ENCODE measurements around the gene FCHSD2.

FCHSD2 gene

DNA sequence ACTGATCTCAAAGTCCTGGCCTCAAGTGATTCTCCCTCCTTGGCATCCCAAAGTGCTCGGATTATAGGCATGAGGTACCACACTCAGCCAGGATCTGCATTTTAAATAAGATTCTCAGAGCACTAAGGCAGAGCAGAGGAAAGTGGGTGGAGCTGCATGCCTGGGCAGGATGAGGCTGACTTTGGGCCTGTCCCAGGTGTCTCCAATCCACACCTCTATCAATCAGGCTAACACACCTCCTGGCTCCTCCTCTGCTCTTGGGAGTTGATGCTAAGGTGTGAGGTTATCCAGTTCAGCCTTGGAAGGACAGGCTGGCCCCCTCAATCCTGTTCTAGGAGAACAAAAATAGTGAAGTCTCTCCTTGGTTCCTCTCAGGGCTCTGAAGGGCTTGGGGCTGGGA, 45.7 kb upstream of the FCHSD2 start:
- Histone ChIP-seq H3K18ac (ENCODE audit: low read length) (no peak overlapping the region), H3K4ac (ENCODE audit: low read depth, low read length) (no peak overlapping the region), H2BK120ac (ENCODE audit: low read depth, low read length) (no peak overlapping the region), H3K27me3 (ENCODE audit: insufficient read depth, low read length, poor library complexity) (no peaks in the 10 kb centered on the region), H3K4me3 (ENCODE audit: low read length) (no peak overlapping the region), H3K4me1 (ENCODE audit: control insufficient read depth, low read depth, low read length) (no peaks in the 10 kb centered on the region), H3K23ac (ENCODE audit: low read length) (no peak overlapping the region), H4K5ac (ENCODE audit: low read length) (no peak overlapping the region), H3K9ac (ENCODE audit: low read length) (no peak overlapping the region), H3K36me3 (ENCODE audit: control insufficient read depth, insufficient read depth, low read length) (no peaks in the 10 kb centered on the region), H3K79me1 (ENCODE audit: low read length) (no peaks in the 10 kb centered on the region), H3K27ac (ENCODE audit: low read depth, low read length) (no peak overlapping the region), H2BK15ac (replicated peaks; ENCODE audit: low read depth) (no peak overlapping the region), H2AK5ac (ENCODE audit: low read length) (no peak overlapping the region), H3K4me2 (ENCODE audit: low read length) (no peak overlapping the region), H2BK5ac (ENCODE audit: low read length) (no peak overlapping the region), H4K8ac (ENCODE audit: low read depth, low read length) (no peak overlapping the region), H3K79me2 (ENCODE audit: control insufficient read depth, insufficient read depth, low read length) (no peaks in the 10 kb centered on the region), H3K56ac (ENCODE audit: low read length) (no peak overlapping the region)
- no CpG with 5 or more reads among the region's 1 CpG for WGBS (ENCODE audit: extremely low coverage, insufficient coverage, low lambda C conversion rate)
- DNase-seq = peak; percentile 68

DNA sequence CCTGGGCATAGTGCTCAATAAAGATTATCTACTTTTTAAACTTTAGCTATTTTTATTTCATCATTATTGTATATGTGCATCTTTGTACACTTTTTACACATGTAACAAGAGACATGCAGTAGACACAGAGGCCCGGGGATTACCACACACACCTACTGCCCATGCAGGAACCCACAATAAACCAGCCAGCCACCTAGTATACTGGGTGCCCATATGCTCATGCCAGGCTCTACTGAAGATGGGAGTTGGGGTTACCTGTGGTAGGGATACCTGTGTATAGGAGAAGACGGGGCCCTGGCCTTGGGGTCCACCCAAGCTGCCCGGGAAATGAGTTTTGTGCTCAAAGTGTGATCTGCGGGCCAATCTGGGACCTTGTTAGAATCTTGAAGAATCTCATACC, 44.8 kb upstream of the FCHSD2 start:
- Histone ChIP-seq H3K4me2 (ENCODE audit: low read length) (no peak overlapping the region), H3K4me3 (ENCODE audit: low read length) (no peak overlapping the region), H2BK5ac (ENCODE audit: low read length) (no peak overlapping the region), H3K4me1 (ENCODE audit: control insufficient read depth, low read depth, low read length) (no peaks in the 10 kb centered on the region), H3K18ac (ENCODE audit: low read length) (no peak overlapping the region), H3K4ac (ENCODE audit: low read depth, low read length) (no peak overlapping the region), H3K79me1 (ENCODE audit: low read length) (no peaks in the 10 kb centered on the region), H3K23ac (ENCODE audit: low read length) (no peak overlapping the region), H2BK120ac (ENCODE audit: low read depth, low read length) (no peak overlapping the region), H2BK15ac (replicated peaks; ENCODE audit: low read depth) (no peak overlapping the region), H2AK5ac (ENCODE audit: low read length) (no peak overlapping the region), H3K36me3 (ENCODE audit: control insufficient read depth, insufficient read depth, low read length) (no peaks in the 10 kb centered on the region), H3K79me2 (ENCODE audit: control insufficient read depth, insufficient read depth, low read length) (no peaks in the 10 kb centered on the region), H3K56ac (ENCODE audit: low read length) (no peak overlapping the region), H4K5ac (ENCODE audit: low read length) (no peak overlapping the region), H4K8ac (ENCODE audit: low read depth, low read length) (no peak overlapping the region), H3K9ac (ENCODE audit: low read length) (no peak overlapping the region), H3K27me3 (ENCODE audit: insufficient read depth, low read length, poor library complexity) (no peaks in the 10 kb centered on the region), H3K27ac (ENCODE audit: low read depth, low read length) (no peak overlapping the region)
- DNase-seq = no peak
- WGBS (ENCODE audit: extremely low coverage, insufficient coverage, low lambda C conversion rate) = no CpG with 5 or more reads among the region's 4 CpGs

DNA sequence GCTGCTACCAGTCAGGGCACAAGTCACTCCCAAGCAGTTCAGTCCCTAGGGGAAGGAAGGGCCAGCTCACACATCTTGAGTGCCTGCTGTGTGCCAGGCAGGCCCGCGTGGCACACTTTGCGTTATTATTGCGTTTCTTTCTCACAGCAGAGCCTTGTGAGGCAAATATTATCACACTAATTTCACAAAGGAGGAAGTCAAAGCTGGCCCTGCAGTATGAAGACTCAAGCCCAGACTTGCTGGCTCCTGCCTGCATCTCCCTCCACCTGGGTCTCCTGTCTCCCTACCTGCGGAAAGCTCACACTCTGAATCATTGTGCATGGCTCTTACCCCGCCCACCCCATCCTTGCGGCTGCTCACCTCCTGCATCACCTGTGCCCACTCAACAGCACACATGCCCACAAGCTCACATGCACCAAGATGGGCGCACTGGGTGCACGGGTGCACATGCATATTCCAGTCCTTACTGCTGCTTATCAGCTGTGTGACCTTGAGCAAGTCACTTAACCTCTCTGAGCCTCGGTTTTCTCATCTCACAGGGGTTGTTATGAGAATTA, 44.3 kb upstream of the FCHSD2 start:
- Histone ChIP-seq H3K4me1 (ENCODE audit: control insufficient read depth, low read depth, low read length) (no peaks in the 10 kb centered on the region), H3K36me3 (ENCODE audit: control insufficient read depth, insufficient read depth, low read length) (no peaks in the 10 kb centered on the region), H4K5ac (ENCODE audit: low read length) (no peak overlapping the region), H3K27ac (ENCODE audit: low read depth, low read length) (no peak overlapping the region), H3K79me2 (ENCODE audit: control insufficient read depth, insufficient read depth, low read length) (no peaks in the 10 kb centered on the region), H4K8ac (ENCODE audit: low read depth, low read length) (no peak overlapping the region), H3K56ac (ENCODE audit: low read length) (no peak overlapping the region), H3K9ac (ENCODE audit: low read length) (no peak overlapping the region), H2BK120ac (ENCODE audit: low read depth, low read length) (no peak overlapping the region), H2BK15ac (replicated peaks; ENCODE audit: low read depth) (no peak overlapping the region), H2AK5ac (ENCODE audit: low read length) (no peak overlapping the region), H2BK5ac (ENCODE audit: low read length) (no peak overlapping the region), H3K4me2 (ENCODE audit: low read length) (no peak overlapping the region), H3K23ac (ENCODE audit: low read length) (no peak overlapping the region), H3K79me1 (ENCODE audit: low read length) (no peaks in the 10 kb centered on the region), H3K18ac (ENCODE audit: low read length) (no peak overlapping the region), H3K27me3 (ENCODE audit: insufficient read depth, low read length, poor library complexity) (no peaks in the 10 kb centered on the region), H3K4me3 (ENCODE audit: low read length) (no peak overlapping the region), H3K4ac (ENCODE audit: low read depth, low read length) (no peak overlapping the region)
- no peak for DNase-seq
- WGBS (ENCODE audit: extremely low coverage, insufficient coverage, low lambda C conversion rate) = no CpG with 5 or more reads among the region's 10 CpGs

DNA sequence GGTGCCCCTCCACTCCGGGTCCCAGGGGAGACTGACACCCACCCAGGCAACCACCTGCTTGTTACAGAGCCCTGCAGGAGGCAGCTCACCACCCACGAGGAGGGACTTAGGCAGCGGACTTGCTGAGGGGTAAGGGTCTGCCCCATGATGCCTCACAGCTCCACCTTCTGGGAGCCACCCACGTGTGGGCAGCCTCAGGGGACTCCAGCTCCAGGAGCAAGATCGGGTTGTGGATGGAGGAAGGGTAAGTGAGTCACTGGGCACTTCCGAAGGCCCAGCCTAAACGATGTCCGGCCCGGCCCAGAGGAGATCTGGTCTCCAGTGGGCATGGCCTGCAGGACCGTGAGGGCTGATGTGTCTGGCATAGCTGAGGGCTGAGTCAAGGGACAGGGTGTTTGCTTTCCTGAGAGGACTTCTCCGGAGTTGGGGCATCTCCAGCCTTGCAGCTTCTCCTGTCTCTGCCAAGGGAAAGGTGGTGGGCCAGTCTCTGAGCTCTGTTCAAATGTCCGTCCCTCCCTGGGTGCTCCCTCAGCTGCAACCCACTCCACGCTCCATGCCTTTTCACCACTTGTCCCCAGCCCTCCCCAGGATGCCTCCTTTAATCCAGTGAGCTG, 43.7 kb upstream of the FCHSD2 start:
- Histone ChIP-seq H2BK15ac (replicated peaks; ENCODE audit: low read depth) (no peak overlapping the region), H2BK5ac (ENCODE audit: low read length) (no peak overlapping the region), H3K4ac (ENCODE audit: low read depth, low read length) (no peak overlapping the region), H3K4me2 (ENCODE audit: low read length) (no peak overlapping the region), H3K56ac (ENCODE audit: low read length) (no peak overlapping the region), H3K9ac (ENCODE audit: low read length) (no peak overlapping the region), H2AK5ac (ENCODE audit: low read length) (no peak overlapping the region), H3K79me2 (ENCODE audit: control insufficient read depth, insufficient read depth, low read length) (no peaks in the 10 kb centered on the region), H3K36me3 (ENCODE audit: control insufficient read depth, insufficient read depth, low read length) (no peaks in the 10 kb centered on the region), H3K23ac (ENCODE audit: low read length) (no peak overlapping the region), H4K5ac (ENCODE audit: low read length) (no peak overlapping the region), H4K8ac (ENCODE audit: low read depth, low read length) (no peak overlapping the region), H3K79me1 (ENCODE audit: low read length) (no peaks in the 10 kb centered on the region), H2BK120ac (ENCODE audit: low read depth, low read length) (no peak overlapping the region), H3K4me3 (ENCODE audit: low read length) (no peak overlapping the region), H3K4me1 (ENCODE audit: control insufficient read depth, low read depth, low read length) (no peaks in the 10 kb centered on the region), H3K27ac (ENCODE audit: low read depth, low read length) (no peak overlapping the region), H3K18ac (ENCODE audit: low read length) (no peak overlapping the region), H3K27me3 (ENCODE audit: insufficient read depth, low read length, poor library complexity) (no peaks in the 10 kb centered on the region)
- WGBS (ENCODE audit: extremely low coverage, insufficient coverage, low lambda C conversion rate) = no CpG with 5 or more reads among the region's 13 CpGs
- no peak for DNase-seq

DNA sequence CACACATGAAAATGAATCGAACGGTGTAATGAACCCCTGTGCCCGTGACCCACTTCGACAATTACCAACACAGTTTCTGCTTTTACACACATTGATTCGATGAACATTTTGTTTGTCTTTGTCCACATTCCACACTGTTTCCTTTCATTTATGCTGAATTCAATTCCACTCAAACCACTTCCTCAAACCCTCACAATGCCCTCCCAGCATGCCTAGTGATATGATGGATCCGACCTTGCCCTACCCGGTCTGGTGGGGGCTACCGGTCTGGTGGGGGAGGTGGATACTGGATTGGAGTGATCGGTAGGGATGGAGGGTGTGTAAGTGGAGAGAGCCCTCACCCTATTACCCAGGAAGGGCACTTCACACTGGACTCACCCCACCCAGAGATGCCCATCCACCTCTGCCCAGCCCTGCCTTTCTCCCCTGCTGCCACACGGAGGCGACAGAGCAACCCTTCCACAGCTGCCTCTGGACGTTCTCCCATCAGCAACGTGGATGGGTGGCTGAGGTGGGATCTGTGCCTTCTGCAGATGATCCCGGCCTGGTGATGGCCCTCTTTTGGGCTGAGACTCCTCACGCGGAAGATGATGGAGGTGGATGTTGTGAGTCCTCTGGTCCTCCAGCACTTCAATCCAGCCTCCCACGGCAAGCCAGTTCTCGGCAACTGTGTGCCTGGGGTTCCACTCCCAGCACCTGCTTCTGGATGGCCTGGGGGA, 43.0 kb upstream of the FCHSD2 start:
- Histone ChIP-seq H3K4me3 (ENCODE audit: low read length) (no peak overlapping the region), H3K4me2 (ENCODE audit: low read length) (no peak overlapping the region), H3K27me3 (ENCODE audit: insufficient read depth, low read length, poor library complexity) (no peaks in the 10 kb centered on the region), H3K79me2 (ENCODE audit: control insufficient read depth, insufficient read depth, low read length) (no peaks in the 10 kb centered on the region), H2BK120ac (ENCODE audit: low read depth, low read length) (no peak overlapping the region), H2BK15ac (replicated peaks; ENCODE audit: low read depth) (no peak overlapping the region), H3K36me3 (ENCODE audit: control insufficient read depth, insufficient read depth, low read length) (no peaks in the 10 kb centered on the region), H2AK5ac (ENCODE audit: low read length) (no peak overlapping the region), H3K4me1 (ENCODE audit: control insufficient read depth, low read depth, low read length) (no peaks in the 10 kb centered on the region), H3K18ac (ENCODE audit: low read length) (no peak overlapping the region), H4K8ac (ENCODE audit: low read depth, low read length) (no peak overlapping the region), H3K23ac (ENCODE audit: low read length) (no peak overlapping the region), H2BK5ac (ENCODE audit: low read length) (no peak overlapping the region), H3K56ac (ENCODE audit: low read length) (no peak overlapping the region), H3K27ac (ENCODE audit: low read depth, low read length) (no peak overlapping the region), H4K5ac (ENCODE audit: low read length) (no peak overlapping the region), H3K9ac (ENCODE audit: low read length) (no peak overlapping the region), H3K4ac (ENCODE audit: low read depth, low read length) (no peak overlapping the region), H3K79me1 (ENCODE audit: low read length) (no peaks in the 10 kb centered on the region)
- 100% methylated on average over 2 of the region's 18 CpGs for WGBS (ENCODE audit: extremely low coverage, insufficient coverage, low lambda C conversion rate)
- peak; percentile 64 for DNase-seq

All from mesendoderm (in vitro differentiated cells).